Dermis microvascular lymphatic vessel endothelial cell (primary cell): ENCODE results near the gene MEGF9. TPM values are rescaled to one million over a fixed set of nuclear protein-coding genes. Genes with fewer than 3 reads are reported as not detected.
A peak's percentile ranks its signal among the peaks of the same experiment; 100 is the strongest.
"Not testable (repeated sequence)": the region's sequence is repeated elsewhere in the genome, so short reads cannot be mapped to it uniquely, and the experiment has no call there.

Experiments
- DNase-seq, 2 donors: peaks; one replicate each; pipeline versions ENCODE4 v3.0.0 to v3.0.0-alpha.2; 2010; ENCODE audit warnings: low read depth in 2 of 2
- total RNA-seq: library from RNA; depleted of rRNA; stranded (reverse); fragments of >200 nt; gene quantifications from 2 replicates; pipeline ENCODE4 v1.2.1, GENCODE V29; 2014

Gene MEGF9
- total RNA-seq, 1 donor from 2014 or later = 3.7 TPM

DNA sequence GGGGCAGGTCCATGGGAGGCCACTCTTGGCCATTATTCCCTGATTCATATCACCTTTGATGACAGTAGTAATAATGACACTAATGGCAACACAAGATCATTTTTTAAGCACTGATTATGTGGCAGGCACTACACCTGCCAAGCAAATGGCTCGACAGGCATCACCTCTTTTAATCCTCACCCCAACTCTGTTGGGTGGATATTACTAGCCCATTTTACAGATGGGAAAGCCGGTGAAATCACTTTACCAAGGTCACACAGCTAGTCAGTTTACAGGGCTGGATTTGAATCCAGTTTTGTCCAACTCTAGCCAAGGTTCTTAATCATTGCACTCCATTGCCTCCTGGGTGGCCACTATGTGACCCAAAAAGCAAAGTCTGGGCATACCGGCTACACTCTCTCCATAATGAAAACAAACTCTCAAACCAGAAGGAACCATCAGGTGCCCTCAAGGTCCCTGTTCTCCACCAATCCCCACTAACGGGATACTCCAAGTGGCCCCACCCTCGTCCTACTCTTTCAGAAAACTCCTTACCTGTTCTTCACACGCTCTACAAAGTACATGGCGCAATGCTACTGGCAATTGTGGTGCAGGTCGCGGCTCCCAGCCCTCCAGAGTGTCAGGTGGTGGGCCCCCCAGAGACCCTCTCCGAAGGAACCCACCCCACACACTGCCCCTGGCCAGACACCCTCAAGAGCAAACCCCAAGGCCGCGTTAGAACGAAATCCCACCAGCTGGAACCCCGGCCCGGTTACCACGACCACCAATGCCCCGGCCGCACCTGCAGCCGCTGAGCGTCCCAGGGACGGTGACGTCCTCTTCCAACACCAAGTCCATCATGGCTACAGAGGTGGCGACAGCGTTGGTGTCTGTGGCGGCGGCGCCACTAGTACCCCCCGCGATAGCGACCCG is 134.9 kb downstream of the MEGF9 start:
- no peak for DNase-seq

DNA sequence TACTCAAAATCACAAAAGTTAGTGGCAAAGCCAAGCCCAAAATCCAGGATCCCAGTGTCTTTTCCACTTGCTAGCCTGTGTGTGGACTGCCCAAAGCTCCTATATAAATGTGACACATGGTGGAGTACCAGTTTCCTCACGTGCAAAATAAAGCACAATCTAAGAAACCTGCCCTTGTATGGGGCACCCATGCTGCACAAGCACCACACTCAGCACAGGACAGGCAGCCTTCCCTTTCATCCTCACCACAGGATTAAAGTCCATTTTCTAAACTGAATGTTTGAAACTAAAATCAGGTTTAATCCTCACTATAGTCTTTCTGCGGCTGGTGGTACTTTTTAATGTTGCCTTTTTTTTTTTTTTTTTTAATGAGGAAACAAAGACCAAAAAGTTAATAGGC is 139.8 kb downstream of the MEGF9 start:
- DNase-seq = no peak

DNA sequence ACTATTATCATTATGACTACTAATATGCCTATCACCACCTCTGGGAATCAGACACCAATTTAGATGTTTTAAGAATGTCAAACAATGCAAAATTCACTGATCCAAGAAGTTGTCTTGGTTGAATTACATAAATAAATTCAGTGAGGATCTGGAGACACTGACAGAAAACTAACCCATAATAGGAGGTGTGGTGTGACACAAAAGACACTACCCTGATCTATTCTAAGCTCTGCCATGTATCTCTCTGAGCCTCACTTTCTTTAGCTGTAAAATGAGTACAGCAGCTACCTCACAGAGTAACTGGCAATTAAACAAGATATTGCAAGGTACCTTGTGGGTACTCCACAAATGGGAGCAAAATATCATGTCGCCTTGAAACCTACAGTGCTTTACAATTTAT is 141.8 kb downstream of the MEGF9 start:
- DNase-seq = no peak

DNA sequence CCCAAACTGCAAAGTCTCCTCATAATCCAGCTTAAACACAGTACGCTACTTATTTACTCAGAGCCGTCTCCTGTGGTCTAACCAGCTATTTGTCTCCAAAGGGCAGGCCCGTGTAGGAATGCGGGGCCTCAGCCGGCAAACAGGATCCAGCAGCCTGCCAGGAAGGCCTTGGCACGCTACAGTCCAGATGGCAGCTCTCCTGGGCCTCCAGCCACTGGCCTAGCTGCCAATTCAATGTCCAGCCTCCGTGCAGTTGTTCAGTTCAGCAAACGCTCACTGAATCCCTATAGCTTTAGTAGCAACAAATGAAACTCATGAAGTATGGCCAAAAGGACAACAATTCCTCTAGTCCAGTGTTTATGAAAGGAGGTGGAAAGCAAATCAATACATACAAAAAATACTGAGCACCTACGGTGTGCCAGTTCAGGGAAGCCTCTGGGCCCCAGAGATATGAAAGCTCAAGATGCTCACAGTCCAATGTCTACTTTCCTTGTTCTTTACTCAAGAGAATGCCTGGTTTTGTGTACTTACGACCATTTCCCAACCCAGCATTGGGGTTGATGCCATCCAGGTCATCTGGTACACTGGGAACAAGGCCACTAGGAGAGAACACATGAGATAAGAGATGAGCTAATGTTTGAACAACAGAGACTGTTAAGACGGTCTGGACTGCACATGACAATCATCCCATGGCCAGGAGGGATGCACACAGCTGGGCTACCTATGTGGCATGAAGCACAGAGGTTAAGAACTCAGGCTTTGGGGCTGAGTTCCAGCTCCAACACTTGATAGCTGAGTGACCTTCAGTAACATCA is 142.6 kb downstream of the MEGF9 start:
- DNase-seq = peak; percentile 36 to 46

DNA sequence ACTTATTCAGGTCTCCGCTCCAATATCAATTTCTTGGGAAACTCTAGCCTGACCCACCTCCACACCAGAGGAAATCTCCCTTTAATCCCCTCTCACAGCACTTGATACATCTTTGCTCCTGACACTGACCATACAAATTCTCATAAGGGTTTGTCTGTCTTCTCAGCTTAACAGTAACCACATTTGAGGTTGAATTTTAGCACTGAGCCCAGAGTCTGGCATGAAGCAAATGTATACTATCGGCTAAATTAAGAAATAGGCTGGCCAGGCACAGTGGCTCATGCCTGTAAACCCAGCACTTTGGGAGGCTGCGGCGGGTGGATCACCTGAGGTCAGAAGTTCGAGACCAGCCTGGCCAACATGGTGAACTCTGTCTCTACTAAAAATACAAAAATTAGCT is 144.0 kb downstream of the MEGF9 start:
- no peak for DNase-seq

DNA sequence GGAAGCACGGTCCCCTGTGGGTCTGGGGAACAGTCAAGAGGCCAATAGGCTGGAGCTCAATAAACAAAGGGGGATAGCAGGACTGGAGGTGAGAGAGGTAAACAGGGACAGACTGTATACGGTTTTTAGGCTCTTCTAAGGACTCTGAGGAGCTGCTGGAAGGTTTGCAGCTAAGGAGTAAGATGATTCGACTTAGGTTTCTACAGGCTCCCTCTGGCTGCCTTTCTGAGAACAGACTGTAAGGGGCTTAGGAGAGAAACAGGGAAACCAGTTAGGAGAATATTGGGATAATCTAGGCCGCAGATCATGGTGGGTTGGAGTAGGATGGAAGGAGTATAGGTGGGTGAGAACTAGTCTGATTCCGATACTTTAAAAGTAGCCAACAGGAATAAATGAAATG is 144.7 kb downstream of the MEGF9 start:
- no peak for DNase-seq

DNA sequence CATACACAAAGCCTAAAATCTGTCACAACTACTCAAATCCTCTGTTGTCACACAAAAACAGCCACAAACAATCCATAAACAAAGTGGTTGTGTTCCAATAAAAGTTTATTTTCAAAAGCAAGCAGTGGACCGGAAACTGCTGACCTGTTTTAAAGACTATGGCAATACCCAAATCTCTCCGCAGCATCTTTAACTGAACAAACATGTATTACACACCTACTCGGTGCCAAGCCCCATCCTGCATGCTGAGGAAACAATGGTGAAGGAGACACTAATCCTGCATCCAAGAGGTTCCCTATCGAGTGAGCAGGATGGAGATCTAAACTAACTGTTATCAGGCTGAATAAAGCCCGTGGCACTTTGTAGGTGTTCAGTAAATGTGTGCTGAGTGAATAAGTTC is 145.5 kb downstream of the MEGF9 start:
- DNase-seq = no peak

DNA sequence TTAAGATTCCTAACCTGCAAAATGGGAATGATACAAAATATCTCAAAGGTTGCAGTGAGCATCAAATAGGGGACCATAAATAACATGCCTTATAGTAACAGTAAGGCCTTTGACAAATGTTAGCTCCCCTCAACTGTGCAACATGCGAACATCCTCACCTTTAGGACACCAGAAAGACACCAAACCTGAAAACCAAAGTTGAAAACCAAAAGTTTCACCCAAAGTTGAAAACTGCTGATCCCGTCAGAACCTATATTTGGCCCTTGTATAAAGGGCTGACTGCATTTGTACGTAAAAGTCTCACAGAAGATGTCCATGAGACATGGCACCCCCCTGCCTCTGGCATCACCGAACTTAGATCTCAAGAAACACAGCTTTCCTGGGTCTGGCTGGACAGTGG is 146.4 kb downstream of the MEGF9 start:
- DNase-seq = no peak

DNA sequence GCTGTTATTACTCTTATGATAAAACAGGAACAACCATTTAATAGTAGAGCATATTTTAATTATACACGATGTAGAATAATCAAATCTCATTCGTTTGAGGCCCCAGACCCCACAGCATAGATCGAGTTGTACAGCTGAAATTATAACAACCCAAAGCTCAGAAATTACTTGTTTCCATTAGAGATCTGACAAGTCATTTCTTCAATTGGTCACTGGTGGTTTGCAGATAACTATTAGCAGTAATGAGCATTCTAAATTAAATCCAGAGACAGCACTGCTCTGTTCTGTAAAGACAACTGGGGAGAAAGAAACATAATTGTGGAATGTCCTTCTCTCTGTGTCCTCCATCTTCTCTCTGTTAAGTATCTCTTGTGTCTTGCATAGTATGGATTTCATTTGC is 147.2 kb downstream of the MEGF9 start:
- DNase-seq = no peak

DNA sequence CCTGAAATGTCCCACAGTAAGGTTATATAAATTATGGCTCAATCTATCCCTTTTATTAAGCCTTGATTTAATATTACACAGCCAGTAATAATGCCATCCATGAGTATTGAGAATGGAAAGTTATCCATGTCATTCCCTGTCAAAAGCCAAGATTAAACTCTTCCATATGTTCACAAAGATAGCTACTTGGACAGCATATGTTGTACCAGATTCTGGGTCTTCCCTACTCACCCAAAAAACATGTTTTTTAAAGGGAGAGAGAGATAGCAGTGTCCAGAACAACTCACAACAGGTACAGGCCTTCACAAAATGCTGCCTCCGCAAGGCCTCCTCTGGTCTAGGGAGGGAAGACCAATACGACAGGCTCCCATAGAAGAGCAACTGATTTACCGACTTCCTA is 149.7 kb downstream of the MEGF9 start:
- no peak for DNase-seq

DNA sequence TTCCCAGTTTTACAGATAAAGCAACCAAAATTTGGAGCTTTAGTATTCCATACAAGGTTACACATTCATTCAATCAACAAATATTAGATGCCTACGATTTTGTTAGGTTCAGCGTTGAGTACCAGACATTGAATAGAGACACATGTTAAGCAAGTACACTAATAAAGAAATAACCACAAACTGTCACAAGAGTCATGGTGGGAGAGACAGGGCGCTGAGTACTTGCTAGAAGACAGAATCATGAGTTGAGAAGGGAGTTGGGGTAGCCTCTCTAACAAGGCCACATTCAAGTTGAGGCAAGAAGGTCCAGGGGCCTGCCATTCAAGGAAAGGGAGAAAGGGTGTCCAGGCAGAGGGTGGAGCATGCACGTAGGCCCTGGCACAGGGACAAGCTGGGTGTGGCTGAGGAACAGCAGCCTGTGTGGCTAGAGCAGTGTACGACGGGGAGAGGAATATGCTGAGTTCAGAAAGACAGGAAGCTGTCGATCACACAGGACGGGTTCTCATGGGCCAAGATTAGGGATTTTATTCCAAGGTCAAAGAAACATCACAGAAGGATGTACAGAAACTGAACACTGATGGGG is 151.3 kb downstream of the MEGF9 start:
- DNase-seq = no peak

DNA sequence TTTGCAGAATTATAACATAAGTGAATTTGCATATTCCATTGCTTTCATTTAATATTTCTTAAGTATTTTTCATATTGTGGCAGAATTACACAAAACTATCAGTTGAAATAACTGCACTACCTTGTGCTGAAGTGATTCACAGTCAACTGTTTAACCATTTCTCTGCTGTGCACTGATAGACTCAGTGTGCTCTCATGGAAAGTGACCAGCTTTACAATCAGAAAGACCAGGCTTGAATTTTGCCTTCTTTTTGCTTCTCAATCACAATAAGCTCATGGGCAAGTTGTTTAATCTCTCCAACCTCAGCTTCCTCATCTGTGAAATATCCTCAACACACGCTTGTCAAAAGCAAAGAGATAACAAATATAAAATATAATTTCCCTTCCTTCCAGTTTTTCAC is 152.6 kb downstream of the MEGF9 start:
- no peak for DNase-seq

DNA sequence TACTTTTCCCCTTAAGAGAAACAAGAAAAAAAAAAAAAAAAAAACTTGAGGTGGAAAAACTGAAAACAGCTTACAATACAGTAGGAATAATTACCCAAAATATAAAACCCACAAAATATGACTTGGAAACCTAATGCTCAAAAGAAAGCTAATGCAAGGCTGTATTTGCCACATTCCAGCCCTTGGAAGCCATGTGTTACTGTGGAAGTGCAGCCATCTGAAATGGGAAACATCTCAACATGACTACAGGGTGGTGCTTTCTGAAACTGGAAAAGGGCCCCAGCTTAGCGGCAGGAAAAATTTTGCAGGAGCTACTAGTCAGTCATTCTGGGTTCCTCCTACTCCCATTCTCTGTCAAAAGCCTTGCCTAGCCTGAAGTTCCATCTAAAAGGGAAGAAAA is 154.7 kb downstream of the MEGF9 start:
- DNase-seq = no peak

DNA sequence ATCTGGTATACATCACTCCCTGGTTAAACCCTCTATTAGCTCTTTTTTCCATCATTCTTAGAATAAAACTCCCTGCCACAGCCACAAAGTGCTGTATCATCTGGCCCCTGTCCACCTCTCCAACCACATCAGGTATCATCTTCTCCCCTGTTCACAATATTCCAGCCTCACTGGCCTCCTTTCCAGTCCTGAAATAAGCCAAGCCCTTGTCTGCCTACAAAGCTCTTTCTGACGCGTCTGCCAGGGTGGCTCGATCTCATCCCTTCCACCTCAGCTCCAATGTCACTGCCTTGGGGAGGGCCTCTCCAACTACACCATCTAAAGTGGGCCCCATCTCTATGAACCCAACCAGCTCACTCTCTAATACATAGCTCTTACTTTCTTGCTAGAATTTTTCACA is 155.8 kb downstream of the MEGF9 start:
- DNase-seq = no peak

DNA sequence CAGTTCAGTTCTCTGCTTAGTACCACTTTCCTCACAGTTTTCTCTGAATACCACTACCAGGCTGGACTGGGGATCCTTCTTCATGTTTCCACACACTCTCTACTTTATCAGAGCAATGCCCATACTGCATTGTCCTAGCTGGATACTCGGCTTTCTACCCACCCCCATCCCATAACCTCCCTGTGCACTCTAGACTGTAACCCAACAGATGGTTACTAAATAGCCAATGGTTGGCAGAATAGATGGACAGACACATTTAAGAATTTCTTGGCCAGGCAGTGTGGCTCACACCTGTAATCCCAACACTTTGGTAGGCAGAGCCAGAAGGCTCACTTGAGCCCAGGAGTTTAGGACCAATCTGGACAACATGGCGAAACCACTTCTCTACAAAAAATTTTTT is 157.1 kb downstream of the MEGF9 start:
- no peak for DNase-seq

DNA sequence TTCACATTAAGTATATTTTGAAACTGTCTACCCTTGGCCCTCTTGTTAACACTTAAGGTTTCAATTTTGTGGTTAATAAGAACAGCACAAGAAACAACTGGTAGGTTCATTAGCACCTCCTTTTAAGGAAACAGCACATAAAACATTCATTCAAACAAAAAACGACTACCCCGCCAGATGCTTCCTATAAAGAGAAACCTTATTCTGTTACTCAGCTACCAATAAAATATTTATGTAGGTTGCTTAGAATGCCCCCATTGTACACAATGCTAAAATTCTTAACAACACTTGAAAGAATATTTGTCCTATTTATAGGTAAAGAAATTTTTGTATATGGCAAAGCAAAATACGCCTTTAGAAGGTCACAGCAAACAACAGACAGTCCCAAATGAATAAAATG is 157.5 kb downstream of the MEGF9 start:
- DNase-seq = no peak

DNA sequence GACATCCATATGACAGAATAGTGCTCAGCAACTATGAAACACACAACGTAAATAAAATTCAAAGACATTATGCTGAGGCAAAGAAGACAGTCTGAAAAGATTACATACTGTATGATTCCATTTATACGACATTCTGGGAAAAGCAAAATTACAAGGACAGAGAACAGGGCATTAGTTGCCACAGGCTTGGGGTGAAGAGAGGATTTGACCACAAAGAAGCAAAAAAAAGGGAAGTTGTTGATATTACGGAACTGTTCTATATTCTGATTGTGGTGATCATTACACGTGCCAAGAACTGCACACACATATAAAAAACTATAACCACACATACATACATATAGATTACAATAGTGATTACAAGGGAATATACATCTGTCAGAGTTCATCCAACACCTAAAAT is 158.4 kb downstream of the MEGF9 start:
- DNase-seq = no peak

DNA sequence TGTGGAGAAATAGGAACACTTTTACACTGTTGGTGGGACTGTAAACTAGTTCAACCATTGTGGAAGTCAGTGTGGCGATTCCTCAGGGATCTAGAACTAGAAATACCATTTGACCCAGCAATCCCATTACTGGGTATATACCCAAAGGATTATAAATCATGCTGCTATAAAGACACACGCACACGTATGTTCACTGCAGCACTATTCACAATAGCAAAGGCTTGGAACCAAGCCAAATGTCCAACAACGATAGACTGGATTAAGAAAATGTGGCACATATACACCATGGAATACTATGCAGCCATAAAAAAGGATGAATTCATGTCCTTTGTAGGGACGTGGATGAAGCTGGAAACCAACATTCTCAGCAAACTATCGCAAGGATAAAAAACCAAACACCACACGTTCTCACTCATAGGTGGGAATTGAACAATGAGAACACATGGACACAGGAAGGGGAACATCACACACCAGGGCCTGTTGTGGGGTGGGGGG is 162.0 kb downstream of the MEGF9 start:
- not testable (repeated sequence) for DNase-seq
